GM21367 (cell line): ENCODE data around the gene POLDIP2.

Source experiments
- ATAC-seq: cut with Tn5 transposase; IDR thresholded peaks from one replicate; pipeline ENCODE4 v1.9.1; 2021; ENCODE audit not compliant: unreplicated experiment

POLDIP2 gene

GRCh38 chr17:28317966-28318758 lies 39.2 kb downstream of the POLDIP2 start:
- ATAC-seq = peak; percentile 4

GRCh38 chr17:28317099-28317965 lies 40.0 kb downstream of the POLDIP2 start:
- no peak for ATAC-seq

GRCh38 chr17:28315846-28316705 lies 41.3 kb downstream of the POLDIP2 start:
- ATAC-seq = no peak

- no peak for ATAC-seq
Measured at GRCh38 chr17:28313841-28314240, 43.5 kb downstream of the POLDIP2 start.

GRCh38 chr17:28306954-28307401 lies 50.3 kb downstream of the POLDIP2 start:
- no peak for ATAC-seq

- no peak for ATAC-seq
Measured at GRCh38 chr17:28298449-28298848, 58.9 kb downstream of the POLDIP2 start.
